K562 (cell line): Measurements from ENCODE around the gene NUCKS1. TPM values are rescaled to one million over a fixed set of nuclear protein-coding genes. Genes with fewer than 3 reads are reported as not detected.

Source experiments
- CHD2 ChIP-seq: IDR thresholded peaks from 2 replicates; pipeline ENCODE4 v1.6.1; 2011; ENCODE audit warnings: low read depth, low read length
- GATAD2B ChIP-seq: fragments of 450-650 bp; IDR thresholded peaks from 2 replicates; pipeline ENCODE4 v1.6.1; 2017; ENCODE audit warnings: mild to moderate bottlenecking, borderline replicate concordance
- ID3 ChIP-seq, 2 experiments: fragments of 250-450 bp in 1 of 2; fragments of 450-650 bp in 1 of 2; sonication (Bioruptor Pico) in 1 of 2; IDR thresholded peaks; 2 replicates each; pipeline versions ENCODE4 v1.6.1 to v1.8.0; 2016 to 2021; ENCODE audit warnings: mild to moderate bottlenecking in 2 of 2, moderate library complexity in 2 of 2, missing compliant biosample characterization in 1 of 2, missing genetic modification characterization in 1 of 2
- POLR2G ChIP-seq: fragments of 200-400 bp; formaldehyde crosslinking; IDR thresholded peaks from 2 replicates; pipeline ENCODE4 v1.6.1; 2017; ENCODE audit warnings: low read depth, mild to moderate bottlenecking, antibody characterized with exemption, low read length, moderate library complexity
- PPARD ChIP-seq: fragments of 250-450 bp; sonication (Bioruptor Pico); IDR thresholded peaks from 2 replicates; pipeline ENCODE4 v1.8.0; 2022; ENCODE audit warnings: inconsistent platforms, mild to moderate bottlenecking, moderate library complexity
- RBM25 ChIP-seq: fragments of 200-400 bp; formaldehyde crosslinking; IDR thresholded peaks from 2 replicates; pipeline ENCODE4 v1.6.1; 2018; ENCODE audit warnings: low read length, low read depth, moderate library complexity; ENCODE audit not compliant: severe bottlenecking
- ZFP36 ChIP-seq: fragments of 150-350 bp; IDR thresholded peaks from 2 replicates; pipeline ENCODE4 v1.6.1; 2018; ENCODE audit warnings: low read length, low read depth; ENCODE audit not compliant: partially characterized antibody
- ZNF134 ChIP-seq: fragments of 250-450 bp; sonication (Bioruptor Pico); conservative IDR thresholded peaks from 2 replicates; pipeline ENCODE4 v1.4.0; 2020
- ZZZ3 ChIP-seq: fragments of 450-650 bp; IDR thresholded peaks from 2 replicates; pipeline ENCODE4 v1.6.1; 2016; ENCODE audit warnings: antibody characterized with exemption, mild to moderate bottlenecking, moderate library complexity
- polyA plus RNA-seq, 8 experiments: library from polyadenylated mRNA; depleted of rRNA in 4 of 8; stranded (reverse) in 5 of 8; unstranded in 3 of 8; fragments of >200 nt; fragmentation: Nextera tagmentation in 2 of 8; fragmentation: Illumina TruSeq in 1 of 8; extraction: Ambion mirVana in 2 of 8; extraction: Trizol in 1 of 8; gene quantifications; 2 replicates each; pipeline versions ENCODE4 v1.2.1 to v1.2.3, GENCODE V29; 2011 to 2014; ENCODE audit warnings: inconsistent platforms in 1 of 8, missing spikeins in 1 of 8
- total RNA-seq, 7 experiments: library from RNA; depleted of rRNA in 6 of 7; stranded (reverse); fragments of >200 nt in 6 of 7; fragmentation: Illumina TruSeq in 2 of 7; extraction: Trizol in 2 of 7; gene quantifications; 2 replicates each; pipeline versions ENCODE4 v1.2.1 to v1.2.3, GENCODE V29; 2011 to 2021; ENCODE audit warnings: low replicate concordance in 1 of 7
- TF ChIP-seq, protein P1 (sequence below): fragments of 450-650 bp; formaldehyde crosslinking; IDR thresholded peaks from 2 replicates; pipeline ENCODE4 v1.4.0; 2022; ENCODE audit warnings: mild to moderate bottlenecking, moderate library complexity
- TF ChIP-seq, protein P2 (sequence below): fragments of 450-650 bp; formaldehyde crosslinking; IDR thresholded peaks from 2 replicates; pipeline ENCODE4 v1.4.0; 2020; ENCODE audit warnings: mild to moderate bottlenecking, moderate library complexity
- TF ChIP-seq, protein P3 (sequence below): sonication (generic); IDR thresholded peaks from 2 replicates; pipeline ENCODE4 v1.6.1; 2016

Gene NUCKS1
- total and polyA plus RNA-seq, 9 of the 15 experiments (the other 6 are each of a cell fraction or from before 2014, with no cell fraction given) = 66.7 to 244 (median 149) TPM

GRCh38 chr1:205764578-205764977 is 14.6 kb upstream of the NUCKS1 start (continued):
- TF ChIP-seq CHD2 (no peak), PPARD (CRISPR knock-in tag) (no peak), POLR2G (no peak), ZNF134 (CRISPR knock-in tag) (peak; percentile 97), ID3 (CRISPR knock-in tag; IDR thresholded peaks at IDR 0.05) (no peak), ID3 (tag; IDR thresholded peaks at IDR 0.05) (no peak), ZFP36 (no peak), GATAD2B (no peak), ZZZ3 (no peak), RBM25 (peak; percentile 86)
- TF ChIP-seq, protein P1, sequence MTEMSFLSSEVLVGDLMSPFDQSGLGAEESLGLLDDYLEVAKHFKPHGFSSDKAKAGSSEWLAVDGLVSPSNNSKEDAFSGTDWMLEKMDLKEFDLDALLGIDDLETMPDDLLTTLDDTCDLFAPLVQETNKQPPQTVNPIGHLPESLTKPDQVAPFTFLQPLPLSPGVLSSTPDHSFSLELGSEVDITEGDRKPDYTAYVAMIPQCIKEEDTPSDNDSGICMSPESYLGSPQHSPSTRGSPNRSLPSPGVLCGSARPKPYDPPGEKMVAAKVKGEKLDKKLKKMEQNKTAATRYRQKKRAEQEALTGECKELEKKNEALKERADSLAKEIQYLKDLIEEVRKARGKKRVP (CRISPR knock-in tag) = no peak
- TF ChIP-seq, protein P2, sequence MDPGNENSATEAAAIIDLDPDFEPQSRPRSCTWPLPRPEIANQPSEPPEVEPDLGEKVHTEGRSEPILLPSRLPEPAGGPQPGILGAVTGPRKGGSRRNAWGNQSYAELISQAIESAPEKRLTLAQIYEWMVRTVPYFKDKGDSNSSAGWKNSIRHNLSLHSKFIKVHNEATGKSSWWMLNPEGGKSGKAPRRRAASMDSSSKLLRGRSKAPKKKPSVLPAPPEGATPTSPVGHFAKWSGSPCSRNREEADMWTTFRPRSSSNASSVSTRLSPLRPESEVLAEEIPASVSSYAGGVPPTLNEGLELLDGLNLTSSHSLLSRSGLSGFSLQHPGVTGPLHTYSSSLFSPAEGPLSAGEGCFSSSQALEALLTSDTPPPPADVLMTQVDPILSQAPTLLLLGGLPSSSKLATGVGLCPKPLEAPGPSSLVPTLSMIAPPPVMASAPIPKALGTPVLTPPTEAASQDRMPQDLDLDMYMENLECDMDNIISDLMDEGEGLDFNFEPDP = no peak
- TF ChIP-seq, protein P3, sequence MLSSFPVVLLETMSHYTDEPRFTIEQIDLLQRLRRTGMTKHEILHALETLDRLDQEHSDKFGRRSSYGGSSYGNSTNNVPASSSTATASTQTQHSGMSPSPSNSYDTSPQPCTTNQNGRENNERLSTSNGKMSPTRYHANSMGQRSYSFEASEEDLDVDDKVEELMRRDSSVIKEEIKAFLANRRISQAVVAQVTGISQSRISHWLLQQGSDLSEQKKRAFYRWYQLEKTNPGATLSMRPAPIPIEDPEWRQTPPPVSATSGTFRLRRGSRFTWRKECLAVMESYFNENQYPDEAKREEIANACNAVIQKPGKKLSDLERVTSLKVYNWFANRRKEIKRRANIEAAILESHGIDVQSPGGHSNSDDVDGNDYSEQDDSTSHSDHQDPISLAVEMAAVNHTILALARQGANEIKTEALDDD = no peak
